HepG2 (cell line): ENCODE measurements around the gene CD274. TPM values are rescaled to one million over a fixed set of nuclear protein-coding genes. Genes with fewer than 3 reads are reported as not detected.

Experiments used
- ATAC-seq: fragments of 200-7000 bp; cut with Tn5 transposase; 3 replicates; pipeline ENCODE4 v1.9.1; 2020; ENCODE audit warnings: mild to moderate bottlenecking, moderate library complexity
- BruUV-seq: library from RNA; stranded (reverse); fragments of 400-500 nt; replicated peaks from 2 replicates; lab custom pipeline; 2021; lab: Mats Ljungman, UMichigan
- CTCF ChIA-PET: fragments of 300-600 bp; formaldehyde crosslinking; extraction: SDS; loops from one replicate; lab custom pipeline; 2021; ENCODE audit warnings: low total read pairs, inconsistent platforms, low intra/inter-chr PET ratio; lab: Yijun Ruan, JAX
- POLR2A ChIA-PET: fragments of 350-600 bp; sonication (Branson Sonifier 250); formaldehyde crosslinking; loops from one replicate; lab custom pipeline; 2020; ENCODE audit warnings: antibody characterized with exemption, inconsistent platforms; lab: Yijun Ruan, JAX
- DNase-seq: peaks from one replicate; pipeline ENCODE4 v3.0.0-alpha.2; 2015; ENCODE audit warnings: low spot score
- FAIRE-seq: peaks from 3 replicates; lab custom pipeline; 2011; peaks lifted over from hg19 to GRCh38; lab: Jason Lieb, UNC
- H2AFZ ChIP-seq: one replicate; pipeline ENCODE4 v1.6.1; 2011; ENCODE audit warnings: low read length, inconsistent platforms
- H3K27ac ChIP-seq: fragments of 300-600 bp; 3 replicates; pipeline ENCODE4 v1.8.0; 2011; ENCODE audit warnings: mixed run types, mild to moderate bottlenecking, mixed read lengths, low read length, inconsistent platforms; ENCODE audit not compliant: insufficient read depth; ENCODE audit errors: extremely low read length
- H3K27me3 ChIP-seq, 2 experiments: fragments of 200-600 bp in 1 of 2; 2 replicates in 1 of 2; 3 replicates in 1 of 2; pipeline versions ENCODE4 v1.6.0 to v1.8.0; 2011; ENCODE audit warnings: low read length in 2 of 2, mild to moderate bottlenecking in 2 of 2, moderate library complexity in 2 of 2, inconsistent platforms in 1 of 2; ENCODE audit not compliant: insufficient read depth in 2 of 2, control insufficient read depth in 1 of 2
- H3K36me3 ChIP-seq, 2 experiments: fragments of 200-600 bp in 1 of 2; replicated peaks in 1 of 2; 2 replicates in 1 of 2; 3 replicates in 1 of 2; pipeline versions ENCODE4 v1.5.1 to v1.8.0; 2011; ENCODE audit warnings: low read length in 2 of 2, inconsistent platforms in 1 of 2; ENCODE audit not compliant: insufficient read depth in 2 of 2, control insufficient read depth in 1 of 2
- H3K4me1 ChIP-seq: 2 replicates; pipeline ENCODE4 v1.5.1; 2012; ENCODE audit warnings: low read length, inconsistent platforms; ENCODE audit not compliant: insufficient read depth
- H3K4me2 ChIP-seq: 2 replicates; pipeline ENCODE4 v1.6.0; 2011; ENCODE audit warnings: low read depth, low read length, inconsistent platforms
- H3K4me3 ChIP-seq, 3 experiments: fragments of 200-600 bp in 1 of 3; sonication (generic), shearing (Covaris generic) in 1 of 3; replicated peaks in 1 of 3; 2 replicates each; pipeline ENCODE4 v1.5.1; 2011 to 2016; ENCODE audit warnings: low read length in 3 of 3, inconsistent platforms in 2 of 3, low read depth in 2 of 3, mild to moderate bottlenecking in 2 of 3, control low read depth in 1 of 3, mixed read lengths in 1 of 3; ENCODE audit not compliant: insufficient read depth in 1 of 3
- H3K79me2 ChIP-seq: one replicate; pipeline ENCODE4 v1.6.1; 2011; ENCODE audit warnings: low read length, inconsistent platforms; ENCODE audit not compliant: insufficient read depth
- H3K9ac ChIP-seq: 2 replicates; pipeline ENCODE4 v1.6.0; 2011; ENCODE audit warnings: mild to moderate bottlenecking, low read depth, low read length, inconsistent platforms; ENCODE audit not compliant: insufficient read depth
- H3K9me3 ChIP-seq: 2 replicates; pipeline ENCODE4 v1.5.1; 2012; ENCODE audit warnings: mild to moderate bottlenecking, low read length
- H4K20me1 ChIP-seq: 2 replicates; pipeline ENCODE4 v1.6.0; 2011; ENCODE audit warnings: inconsistent platforms, mild to moderate bottlenecking, low read length, moderate library complexity; ENCODE audit not compliant: insufficient read depth
- CBX5 ChIP-seq: sonication (generic); formaldehyde crosslinking; IDR thresholded peaks from 2 replicates; pipeline ENCODE4 v1.4.0; 2020; ENCODE audit warnings: missing genetic modification reagents, borderline replicate concordance
- FOSL1 ChIP-seq: sonication (generic); formaldehyde crosslinking; IDR thresholded peaks from 2 replicates; pipeline ENCODE4 v1.9.0; 2021; ENCODE audit warnings: missing genetic modification reagents, borderline replicate concordance
- KDM2A ChIP-seq: sonication (generic); formaldehyde crosslinking; IDR thresholded peaks from 2 replicates; pipeline ENCODE4 v1.4.0; 2020; ENCODE audit warnings: low read depth, missing genetic modification reagents, borderline replicate concordance
- RBM22 ChIP-seq: fragments of 200-400 bp; formaldehyde crosslinking; optimal IDR thresholded peaks from 2 replicates; pipeline ENCODE3; 2017; ENCODE audit warnings: mild to moderate bottlenecking, low read length, moderate library complexity
- ZBTB42 ChIP-seq: sonication (generic); formaldehyde crosslinking; IDR thresholded peaks from 2 replicates; pipeline ENCODE4 v1.5.0; 2020; ENCODE audit warnings: mild to moderate bottlenecking, missing genetic modification reagents
- ZNF121 ChIP-seq: sonication (generic); formaldehyde crosslinking; IDR thresholded peaks from 2 replicates; pipeline ENCODE4 v1.5.0; 2020; ENCODE audit warnings: mild to moderate bottlenecking, missing genetic modification reagents
- ZNF234 ChIP-seq: sonication (generic); formaldehyde crosslinking; conservative IDR thresholded peaks from 2 replicates; pipeline ENCODE4 v1.5.1; 2020; ENCODE audit warnings: mild to moderate bottlenecking, missing genetic modification reagents
- ZNF235 ChIP-seq: sonication (generic); formaldehyde crosslinking; IDR thresholded peaks from 2 replicates; pipeline ENCODE4 v1.8.1; 2023; ENCODE audit warnings: mild to moderate bottlenecking, missing genetic modification reagents, borderline replicate concordance
- WGBS: methylation state at CpG from one replicate; pipeline ENCODE4 v1.1.6; 2017; ENCODE audit warnings: low lambda C conversion rate; 5-methylcytosine and 5-hydroxymethylcytosine counted together
- in situ Hi-C: cut with HindIII; loops from 2 replicates; pipeline ENCODE4 v1.10.0; 2017; ENCODE audit warnings: low pct_unique_long_range_greater_than_20kb; ENCODE audit not compliant: extremely low pct_ligation_motif_present
- intact Hi-C: fragments of 100-400 bp; cut with micrococcal nuclease; formaldehyde crosslinking; loops from one replicate; pipeline ENCODE4 v1.10.0; 2022; ENCODE audit not compliant: unreplicated experiment
- polyA plus RNA-seq, 8 experiments: library from polyadenylated mRNA; depleted of rRNA in 3 of 8; stranded (reverse) in 7 of 8; unstranded in 1 of 8; fragments of >200 nt; fragmentation: Illumina TruSeq in 4 of 8; extraction: Trizol in 4 of 8; gene quantifications; 2 replicates each; pipeline versions ENCODE4 v1.2.1 to v1.2.3, GENCODE V29; 2011 to 2016; ENCODE audit warnings: low read depth in 4 of 8, missing spikeins in 1 of 8, mixed read lengths in 1 of 8; ENCODE audit not compliant: insufficient read depth in 1 of 8
- total RNA-seq, 5 experiments: library from RNA; depleted of rRNA; stranded (reverse); fragments of >200 nt; fragmentation: Illumina TruSeq; extraction: Trizol; gene quantifications; 2 replicates each; pipeline ENCODE4 v1.2.3, GENCODE V29; 2016; ENCODE audit warnings: low read depth in 1 of 5
- TF ChIP-seq, protein P1 (sequence below): sonication (generic); formaldehyde crosslinking; IDR thresholded peaks from 2 replicates; pipeline ENCODE4 v1.4.0; 2020; ENCODE audit warnings: mild to moderate bottlenecking, missing genetic modification reagents

Gene CD274
- total and polyA plus RNA-seq, 2 of the 13 experiments (the other 11 are each of a cell fraction or from before 2014, with no cell fraction given), result 0.17 to 0.49 TPM

DNA sequence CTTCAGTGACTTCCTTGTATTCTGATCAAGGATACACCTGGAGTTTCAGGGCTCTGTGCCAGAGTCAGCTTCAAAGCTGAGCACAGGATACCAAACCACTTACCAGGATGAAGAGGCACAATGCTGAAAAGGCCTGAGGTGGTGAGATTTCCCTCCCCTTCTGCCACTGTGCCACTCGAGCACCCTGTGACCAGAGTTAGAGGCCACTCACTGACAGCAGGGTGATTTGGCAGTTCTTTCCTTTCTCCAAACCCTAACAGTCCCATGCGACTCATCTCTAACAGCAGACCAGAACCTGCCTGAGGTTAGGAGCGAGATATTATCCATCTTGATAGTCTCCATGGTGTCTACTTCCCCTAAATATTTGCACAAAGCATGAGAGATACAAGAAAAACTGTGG, 14.4 kb upstream of the CD274 start:
- H3K36me3 ChIP-seq, result no peaks in the 10 kb centered on the region; a peak in 1 of 5 replicates
- no peak overlapping the region for H3K9ac ChIP-seq
- no peaks in the 10 kb centered on the region for H3K79me2 ChIP-seq
- ATAC-seq, result no peak
- TF ChIP-seq ZNF234 (no peak), FOSL1 (no peak), KDM2A (CRISPR knock-in tag) (no peak), ZNF235 (no peak), CBX5 (CRISPR knock-in tag) (no peak), ZNF121 (CRISPR knock-in tag) (no peak), RBM22 (no peak), ZBTB42 (CRISPR knock-in tag) (no peak)
- TF ChIP-seq, protein P1, sequence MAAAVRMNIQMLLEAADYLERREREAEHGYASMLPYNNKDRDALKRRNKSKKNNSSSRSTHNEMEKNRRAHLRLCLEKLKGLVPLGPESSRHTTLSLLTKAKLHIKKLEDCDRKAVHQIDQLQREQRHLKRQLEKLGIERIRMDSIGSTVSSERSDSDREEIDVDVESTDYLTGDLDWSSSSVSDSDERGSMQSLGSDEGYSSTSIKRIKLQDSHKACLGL (CRISPR knock-in tag), result no peak
- H3K4me3 ChIP-seq, result no peak overlapping the region
- peaks cover 31% of the 10 kb centered on the region for H3K4me1 ChIP-seq
- no peaks in the 10 kb centered on the region for H4K20me1 ChIP-seq
- H3K27me3 ChIP-seq, result no peaks in the 10 kb centered on the region; a peak in 1 of 5 replicates
- no peak for DNase-seq
- intact Hi-C loops (loop anchor here (5.0 kb wide), 2 partner anchors 449 to 674 kb away; partner anchors contain the start of gene JAK2), in situ Hi-C loops (loop anchor here (25.0 kb wide), 2 partner anchors 449 to 674 kb away; partner anchors contain the start of gene JAK2)
- H3K9me3 ChIP-seq, result no peaks in the 10 kb centered on the region
- ChIA-PET CTCF (no interaction called here), POLR2A (no interaction called here)
- no peak overlapping the region for H3K4me2 ChIP-seq
- H2AFZ ChIP-seq, result no peak overlapping the region
- no peak overlapping the region for H3K27ac ChIP-seq
- BruUV-seq, result no TSS peak
- no peak for FAIRE-seq
- WGBS, result 95% methylated on average over 3 of the region's 3 CpGs
